HK-2 (cell line): ENCODE results near the gene SLC35A2.
A peak's percentile ranks its signal among the peaks of the same experiment; 100 is the strongest.

Experiments
- DNase-seq: peaks from one replicate; pipeline ENCODE4 v3.0.0-alpha.2; 2018; ENCODE audit not compliant: unreplicated experiment

Gene SLC35A2

DNA sequence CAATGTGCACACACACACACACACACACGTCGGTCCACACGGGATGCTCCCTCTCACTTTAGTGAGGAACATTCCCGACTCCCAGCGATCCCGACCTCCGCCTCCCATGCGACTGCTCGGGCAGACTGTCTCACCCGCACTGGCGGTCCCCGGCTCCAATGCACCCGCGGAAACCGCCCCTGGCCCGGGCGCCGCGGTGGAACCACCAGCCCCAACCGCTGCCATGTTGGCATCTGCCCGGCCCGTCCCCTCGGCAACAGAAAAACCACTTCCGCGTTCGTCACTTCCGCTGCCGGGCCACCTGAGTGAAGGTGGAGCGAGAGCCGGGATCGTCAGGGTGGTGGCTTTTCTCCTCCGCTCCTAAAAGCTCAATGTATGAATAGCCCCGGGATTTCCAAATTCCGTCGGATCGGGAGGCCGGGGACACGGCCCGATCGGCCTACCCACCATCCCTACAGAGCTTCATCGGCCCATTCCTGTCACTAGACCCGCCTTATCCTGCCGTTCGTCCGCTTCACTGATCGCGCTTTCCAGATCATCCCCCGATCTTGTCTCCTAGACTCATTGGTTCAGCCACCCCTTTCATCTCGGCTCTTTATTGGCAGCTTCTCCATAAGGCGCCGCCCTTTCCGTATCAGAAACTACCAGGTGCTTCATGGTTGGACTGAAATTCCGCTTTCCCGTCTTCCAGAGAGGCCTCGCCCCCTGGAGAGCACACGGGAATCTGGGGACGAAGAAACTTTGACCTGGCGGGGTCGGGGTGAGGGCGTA is at the start of gene SLC35A2:
SLC35A2 (minus strand) TSS at position 235 of the 771 bp plus-strand sequence; CDS start at position 225, 10 bp downstream.
- peak; percentile 83 for DNase-seq

DNA sequence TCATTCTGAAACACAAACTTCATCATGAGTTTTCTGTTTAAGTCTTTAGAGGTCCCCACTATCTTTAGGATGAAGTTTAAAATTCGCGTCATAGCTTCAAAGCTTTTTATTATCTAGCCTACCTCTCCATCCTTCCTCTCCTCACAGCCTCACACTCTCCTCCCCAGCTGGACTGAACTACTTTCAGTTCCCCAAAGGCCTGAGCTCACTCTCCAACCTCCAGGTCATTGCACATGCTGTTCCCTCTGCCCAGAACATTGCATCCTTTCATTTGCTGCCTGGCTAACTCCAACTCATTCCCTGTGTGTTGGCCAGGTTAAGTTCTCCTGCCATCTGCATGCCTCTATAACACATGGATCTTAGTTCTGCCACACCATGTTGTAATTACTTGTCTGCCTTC is 48.8 kb upstream of the SLC35A2 start:
- no peak for DNase-seq

DNA sequence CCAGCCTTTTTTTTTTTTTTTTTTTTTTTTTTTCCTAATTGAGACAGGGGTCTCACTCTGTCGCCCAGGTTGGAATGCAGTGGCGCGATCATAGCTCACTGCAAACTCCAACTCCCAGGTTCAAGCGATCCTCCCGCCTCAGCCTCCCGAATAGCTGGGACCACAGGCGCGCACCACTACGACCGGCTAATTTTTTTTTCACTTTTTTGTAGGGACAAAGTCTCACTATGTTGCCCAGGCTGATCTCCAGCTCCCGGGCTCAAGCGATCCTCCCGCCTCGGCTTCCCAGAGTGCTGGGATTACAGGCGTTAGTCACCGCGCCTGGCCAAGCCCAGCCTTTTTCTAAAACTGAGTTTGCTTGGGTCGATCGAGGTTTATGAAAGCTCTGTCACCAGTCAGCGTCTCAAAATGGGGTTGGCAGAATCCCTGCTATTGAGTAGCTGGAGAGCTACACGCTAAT is 47.2 kb upstream of the SLC35A2 start:
- peak; percentile 61 for DNase-seq

DNA sequence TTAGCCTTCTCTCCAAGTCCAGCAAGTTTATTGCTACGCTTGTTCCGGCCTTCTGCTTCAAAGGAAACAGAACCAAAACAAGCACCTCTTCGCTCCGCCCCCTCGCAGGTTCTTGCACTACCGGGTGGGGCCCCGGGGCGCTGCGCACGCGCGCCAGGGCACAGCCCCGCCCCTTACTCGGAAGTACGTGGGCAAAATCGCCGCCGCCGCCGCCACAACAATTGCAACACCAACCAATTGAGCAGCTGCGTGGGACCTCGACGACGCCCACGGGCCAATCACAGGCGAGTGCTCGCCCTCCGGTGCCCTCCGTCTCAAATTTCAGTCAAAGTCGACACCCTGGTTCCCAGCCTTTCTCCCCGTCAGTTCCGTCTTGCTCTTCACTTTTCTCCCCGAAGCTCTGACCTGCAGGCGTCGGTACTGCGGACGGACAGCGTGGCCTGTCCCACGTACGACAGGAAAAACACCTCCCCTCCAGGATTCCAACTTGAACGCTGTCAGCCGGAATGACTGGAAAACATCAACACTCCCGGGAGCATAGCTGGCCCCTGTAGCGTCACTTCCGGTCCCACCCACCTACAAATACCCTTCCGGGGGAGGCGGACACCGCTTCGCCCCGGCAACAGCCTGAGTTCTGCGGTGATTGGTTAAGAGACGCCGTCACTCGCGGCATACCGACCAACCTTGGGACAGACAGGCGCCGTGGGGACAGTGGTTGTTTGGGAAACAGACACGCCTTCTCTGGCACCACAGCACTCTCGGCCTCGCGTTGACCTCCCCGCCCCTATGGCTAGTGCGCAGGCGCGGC is 46.6 kb upstream of the SLC35A2 start:
- DNase-seq: peak; percentile 95

DNA sequence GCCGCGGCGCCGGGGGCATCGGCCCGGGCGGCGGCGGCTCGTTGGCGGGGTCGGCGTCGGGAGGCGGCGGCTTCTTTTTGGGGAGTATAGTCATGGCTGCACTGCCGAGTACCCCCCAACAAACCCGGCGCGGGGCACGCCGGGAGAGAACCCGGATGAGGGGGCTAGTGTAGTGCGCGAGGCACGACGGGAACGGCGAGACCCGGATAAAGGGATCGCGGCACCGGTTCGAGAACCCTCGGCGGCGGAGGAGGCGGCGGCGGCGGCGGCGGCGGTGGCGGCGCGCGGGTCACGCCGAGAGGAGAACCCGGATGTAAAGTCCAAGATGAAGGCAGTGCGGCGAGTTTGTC is 46.0 kb upstream of the SLC35A2 start, which contains the start of gene OTUD5:
OTUD5 (minus strand) TSS at position 131 of the 350 bp plus-strand sequence; CDS start at position 94, 37 bp downstream.
- DNase-seq: no peak

DNA sequence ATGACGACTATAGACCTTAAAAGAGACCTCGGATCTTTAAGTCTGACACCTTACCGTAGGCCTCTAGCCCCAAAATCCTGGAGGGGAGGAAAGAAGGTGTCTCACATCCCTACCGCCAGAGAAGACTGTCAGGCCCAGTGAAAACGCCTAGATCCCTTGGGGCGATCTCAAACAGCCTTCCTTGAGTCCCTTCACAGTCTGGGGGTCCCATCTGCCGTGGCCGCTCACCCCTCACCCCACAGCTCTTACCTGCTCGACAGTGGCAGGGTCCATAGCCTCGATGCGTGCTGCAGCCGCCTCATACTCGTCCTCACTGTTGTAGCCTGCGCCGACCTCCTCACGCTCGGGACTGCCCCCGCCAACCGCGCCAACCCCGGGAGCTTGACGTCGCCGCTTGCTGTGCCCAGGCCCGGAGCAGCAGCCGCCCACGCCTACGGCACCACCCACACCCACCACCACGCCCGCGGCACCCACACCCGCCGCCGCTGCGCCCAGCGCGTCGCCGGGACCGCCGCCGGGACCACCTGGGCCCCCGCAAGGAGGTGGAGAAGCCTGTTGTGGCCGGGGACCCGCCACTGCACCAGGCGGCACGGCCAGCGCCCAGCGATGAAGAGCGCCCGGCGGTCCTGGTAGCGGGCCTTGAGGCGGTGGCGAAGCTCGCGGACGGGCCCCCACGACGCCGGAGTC is 45.4 kb upstream of the SLC35A2 start:
- peak; percentile 26 for DNase-seq

DNA sequence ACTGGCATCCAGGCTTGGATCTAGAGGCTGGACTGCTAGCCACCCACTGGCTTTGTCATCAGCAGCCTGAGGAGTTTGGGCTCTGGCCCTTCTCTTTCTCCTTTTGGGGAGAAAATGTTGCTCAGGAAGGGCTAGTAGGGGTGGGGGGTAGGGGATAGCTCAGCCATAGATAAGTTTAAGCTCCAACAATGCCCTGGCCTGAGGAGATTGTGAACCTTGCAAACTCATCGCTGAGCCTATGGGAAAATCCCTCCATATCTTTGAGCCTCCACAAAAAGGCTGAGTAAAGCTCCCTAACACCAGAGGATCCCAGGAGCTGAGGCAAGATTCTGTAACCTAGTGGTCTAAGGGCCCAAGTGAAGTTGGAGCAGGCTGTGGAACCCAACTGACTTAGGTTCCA is 37.1 kb upstream of the SLC35A2 start:
- DNase-seq: no peak

DNA sequence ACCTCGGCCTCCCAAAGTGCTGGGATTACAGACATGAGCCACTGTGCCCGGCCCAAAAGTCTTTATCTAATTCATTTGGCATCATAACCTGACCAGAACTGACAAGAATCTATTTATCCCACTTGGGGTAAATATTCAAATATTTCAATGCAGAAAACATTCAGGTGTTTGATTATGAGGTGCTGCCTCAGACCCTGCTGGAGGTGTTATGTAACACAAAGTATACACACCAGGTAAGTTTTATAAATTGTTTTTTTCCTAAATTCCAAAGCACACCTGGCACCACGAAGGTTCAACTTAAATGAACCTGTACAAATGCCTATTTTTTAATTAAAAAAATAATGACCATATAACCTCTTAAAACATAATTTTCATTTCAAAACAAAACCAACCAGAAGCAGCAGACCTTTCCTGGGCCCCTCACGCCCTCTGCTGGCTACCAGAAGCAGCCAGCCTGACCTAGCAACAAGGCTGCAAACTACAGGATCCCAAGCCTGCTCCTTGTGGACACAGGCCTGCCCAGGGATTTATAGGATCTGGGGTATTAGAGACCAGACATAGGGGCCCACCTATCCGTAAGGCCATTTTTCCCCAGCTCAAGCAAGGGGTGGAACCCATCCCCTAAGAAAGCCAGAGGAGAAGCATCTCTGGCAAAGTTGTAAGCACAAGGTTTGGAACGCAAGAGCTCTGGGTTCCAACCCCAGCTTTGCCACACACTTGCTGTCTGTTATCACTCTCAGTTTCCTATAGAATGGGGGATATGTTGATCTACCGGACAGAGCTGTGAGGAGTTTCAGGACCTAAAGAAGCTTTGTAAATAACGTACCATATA is 34.3 kb upstream of the SLC35A2 start:
- DNase-seq: peak; percentile 28

DNA sequence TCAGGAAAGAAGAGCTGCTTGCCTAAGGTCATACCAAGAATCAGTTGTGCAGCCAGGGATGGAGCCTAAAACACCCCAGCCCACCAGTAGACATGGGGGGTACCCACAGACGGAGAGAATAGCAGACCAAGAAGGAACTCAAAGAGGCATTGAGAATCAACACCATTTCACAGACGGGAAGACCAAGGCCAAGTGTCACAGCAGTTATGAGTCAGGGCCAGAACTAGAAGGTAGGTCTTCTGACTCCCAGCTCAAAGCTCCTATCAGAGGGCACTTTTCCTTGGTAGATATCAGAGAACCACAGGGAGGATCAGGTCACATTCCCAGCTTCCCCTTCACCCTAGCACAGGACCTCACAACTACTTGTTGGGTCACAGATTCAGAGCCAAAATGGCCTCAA is 31.4 kb upstream of the SLC35A2 start:
- DNase-seq: no peak

DNA sequence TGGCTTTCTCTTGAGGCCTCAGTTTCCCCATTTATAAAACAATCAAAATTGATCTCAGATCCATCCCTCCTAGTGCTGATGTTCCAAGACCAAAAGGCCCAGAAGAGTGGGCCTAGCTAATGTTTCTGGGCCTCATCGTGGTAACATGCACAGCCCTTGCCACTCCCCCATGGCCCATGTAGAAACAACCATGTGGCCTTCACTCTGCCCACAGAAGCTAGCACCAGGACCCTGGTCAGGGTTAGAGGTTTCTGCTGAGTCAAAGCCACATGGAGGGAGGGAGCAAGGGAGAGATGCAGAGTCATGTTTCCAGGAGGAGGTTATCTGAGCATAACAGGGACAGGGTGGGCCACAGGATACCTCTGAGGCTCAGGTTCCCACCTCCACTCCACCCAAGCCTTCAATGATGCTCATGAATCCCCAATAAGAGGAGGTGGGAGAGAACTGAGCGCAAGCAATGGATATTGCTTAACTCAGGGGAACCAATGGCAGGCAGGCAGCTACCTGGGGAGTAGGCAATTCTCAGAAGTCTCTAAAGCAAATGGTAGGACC is 29.0 kb upstream of the SLC35A2 start:
- DNase-seq: no peak

DNA sequence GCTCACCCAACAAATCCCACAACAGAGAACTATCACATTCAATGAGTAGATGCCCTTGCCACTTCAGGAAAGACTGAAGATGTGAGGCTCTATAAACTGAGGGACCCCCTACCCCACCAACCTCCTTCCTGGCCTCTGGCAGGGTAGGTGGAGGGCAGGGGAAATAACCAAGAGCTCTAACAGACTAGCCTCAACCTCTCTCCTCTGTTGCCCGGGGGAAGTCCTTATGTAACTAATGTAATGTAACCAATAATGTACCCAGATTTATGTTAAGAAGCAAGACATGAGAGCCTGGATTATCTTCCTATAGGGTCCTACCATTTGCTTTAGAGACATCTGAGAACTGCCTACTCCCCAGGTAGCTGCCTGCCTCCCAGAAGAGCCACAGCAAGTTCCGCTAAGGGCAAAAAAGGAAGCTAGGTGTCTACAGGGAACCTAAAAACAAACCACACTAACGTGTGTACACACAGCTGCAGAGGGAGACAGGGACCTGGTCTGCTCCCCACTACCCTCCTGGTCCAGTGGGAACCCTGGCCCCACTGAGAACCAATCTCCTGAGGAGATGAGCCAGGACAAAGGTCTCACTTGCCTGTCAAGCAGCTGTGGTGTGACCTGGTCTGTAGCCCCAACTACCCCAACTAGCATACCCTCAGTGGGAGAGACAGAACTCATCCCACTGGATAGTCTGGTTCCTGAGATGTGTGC is 28.2 kb upstream of the SLC35A2 start:
- no peak for DNase-seq

DNA sequence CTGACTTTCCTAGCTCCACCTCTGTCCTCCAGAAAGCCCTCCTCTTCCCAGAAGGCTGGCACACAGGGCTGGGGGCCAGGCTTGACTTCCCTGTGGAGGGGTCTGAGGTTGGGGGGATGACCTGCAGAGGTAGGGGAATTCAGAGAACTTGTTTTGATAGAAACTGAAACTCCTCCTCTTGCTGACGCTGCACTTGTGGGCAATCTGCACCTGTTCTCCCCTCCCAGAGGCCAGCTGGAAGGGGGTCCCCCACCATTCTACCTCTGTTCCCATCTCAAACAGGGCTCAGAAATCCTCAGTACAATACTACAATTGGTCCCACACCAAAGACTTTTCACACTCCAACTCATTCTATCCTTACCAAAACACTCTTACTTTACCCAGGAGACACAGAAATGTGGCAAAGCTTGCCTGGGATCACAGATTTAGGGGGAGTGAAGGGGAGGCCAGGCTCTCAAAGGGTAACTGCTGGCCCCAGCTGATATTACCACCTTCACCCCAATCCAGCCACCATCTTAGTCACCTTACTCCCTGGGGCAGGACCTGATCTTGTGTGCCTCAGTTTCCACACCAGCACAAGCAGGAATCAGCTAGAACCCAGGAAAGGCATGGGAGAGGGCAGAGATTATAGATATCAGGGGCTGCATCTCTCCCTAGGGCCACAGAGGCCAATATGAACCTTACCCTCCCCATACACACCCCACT is 27.4 kb upstream of the SLC35A2 start:
- no peak for DNase-seq

DNA sequence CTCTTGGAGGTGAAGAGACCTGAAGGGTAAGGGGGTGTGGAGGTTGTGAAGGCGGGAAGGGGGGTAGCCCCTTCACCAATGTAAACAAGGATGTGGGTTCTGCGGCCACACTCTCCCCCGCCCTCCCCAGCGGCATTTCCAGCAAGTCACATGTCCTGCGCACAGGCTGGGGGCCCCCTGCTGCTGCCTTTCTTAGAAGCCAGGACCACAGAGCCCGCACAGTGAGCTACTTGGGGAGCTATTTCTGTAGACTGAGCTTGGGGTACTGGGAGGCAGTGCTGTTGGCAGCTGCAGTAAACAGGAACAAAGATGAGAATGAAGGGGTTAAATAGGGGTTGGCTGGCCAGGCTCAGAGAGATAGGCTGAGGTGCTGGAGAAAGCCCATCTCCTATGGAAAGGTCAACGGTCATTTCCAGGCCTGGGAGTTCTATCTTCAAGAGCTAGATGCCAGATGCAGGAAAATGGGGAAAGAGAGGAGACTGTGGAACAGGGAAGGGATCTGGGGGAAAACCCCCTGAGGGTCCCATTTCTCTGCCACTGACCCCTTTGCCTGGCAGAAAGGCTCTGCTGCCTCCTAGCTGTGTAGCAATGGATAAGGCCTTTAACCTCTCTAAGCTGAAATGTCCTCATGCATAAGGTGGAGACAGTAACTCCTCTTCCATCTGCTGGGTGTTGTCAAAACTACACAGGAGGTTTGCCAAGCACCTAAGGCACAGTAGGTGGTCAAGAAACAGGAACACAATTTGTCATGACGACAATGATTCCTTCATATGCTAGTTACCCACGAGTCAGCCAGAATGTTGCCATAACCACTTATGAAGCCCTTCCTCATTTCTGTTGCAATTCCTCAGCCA is 25.8 kb upstream of the SLC35A2 start:
- no peak for DNase-seq

DNA sequence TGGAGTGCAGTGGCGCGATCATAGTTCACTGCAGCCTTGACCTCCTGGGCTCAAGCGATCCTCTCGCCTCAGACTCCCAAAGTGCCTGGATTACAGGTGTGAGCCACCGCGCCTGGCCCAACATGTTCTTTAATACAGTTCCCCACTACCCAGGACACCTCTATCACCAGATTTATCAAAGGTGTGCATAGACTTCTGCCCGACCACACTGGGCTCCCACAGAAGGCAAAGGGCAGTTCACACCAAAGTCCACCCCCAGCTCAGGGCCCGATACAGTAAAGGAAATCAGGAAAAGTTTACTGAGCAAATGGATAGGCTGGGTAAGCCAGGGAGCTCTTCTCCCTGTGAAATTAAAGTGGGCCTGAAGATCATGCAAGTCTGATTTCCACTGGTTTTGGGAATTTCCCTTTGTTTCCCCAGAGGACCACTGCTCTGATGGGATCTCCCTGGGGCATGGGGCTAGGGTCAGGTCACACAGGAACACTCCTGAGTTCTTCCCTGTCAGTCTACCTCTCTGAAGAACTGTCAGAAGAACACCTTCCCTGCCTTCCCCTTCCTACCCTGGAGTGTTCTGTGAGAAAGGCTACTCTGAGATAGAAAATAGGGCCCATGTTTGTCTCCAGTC is 25.1 kb upstream of the SLC35A2 start:
- DNase-seq: no peak

DNA sequence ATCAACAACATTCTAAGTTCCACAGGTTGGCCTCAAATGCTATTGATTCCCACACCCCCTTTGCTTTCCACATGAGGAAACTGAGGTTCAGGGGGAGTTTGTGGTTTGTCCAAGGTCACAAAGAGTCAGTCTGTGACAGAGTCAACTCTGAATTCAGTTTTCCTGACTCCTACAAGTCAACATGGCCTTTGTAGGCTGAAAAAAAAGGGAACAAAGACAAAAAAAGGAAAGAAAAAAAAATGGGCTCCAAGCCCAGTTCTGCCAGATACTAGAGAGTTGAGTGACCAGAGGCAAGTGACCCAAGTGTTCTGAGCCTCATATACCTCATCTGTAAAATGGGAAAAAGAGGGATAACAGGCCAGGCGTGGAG is 23.8 kb upstream of the SLC35A2 start:
- no peak for DNase-seq

DNA sequence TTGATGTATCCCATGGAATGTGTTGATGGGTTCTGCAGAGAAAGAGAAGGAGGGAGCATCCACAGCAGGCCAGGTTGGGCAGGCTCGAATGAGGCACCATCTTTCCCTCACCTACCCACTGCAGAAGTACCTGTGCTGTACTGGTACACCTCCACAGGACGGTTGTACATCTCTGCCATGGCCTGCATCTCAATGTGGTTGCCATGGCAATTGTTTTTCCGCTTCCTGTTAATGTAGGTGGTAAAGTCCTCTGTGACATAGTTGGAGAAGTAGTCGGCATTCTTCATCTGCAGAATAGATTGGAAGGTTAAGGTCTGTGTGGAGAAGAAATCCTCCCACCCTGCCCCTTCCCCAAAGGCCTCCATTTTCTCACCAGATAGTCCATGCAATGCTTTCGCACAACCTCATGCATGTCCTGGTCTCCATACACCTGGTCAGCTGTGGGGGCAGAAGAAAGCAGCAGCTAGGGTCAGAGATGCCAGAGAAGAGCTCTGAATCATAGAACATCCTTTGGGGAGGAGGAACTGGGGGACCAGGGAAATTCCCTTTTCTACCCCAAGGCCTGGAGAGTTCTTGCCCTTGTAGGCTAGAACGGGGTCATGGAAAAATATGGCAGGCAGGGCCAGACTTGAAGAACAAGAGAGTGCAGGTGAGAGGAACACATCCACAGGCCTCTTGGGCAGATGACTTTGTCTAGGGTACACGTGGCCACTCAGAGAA is 23.3 kb upstream of the SLC35A2 start:
- no peak for DNase-seq

DNA sequence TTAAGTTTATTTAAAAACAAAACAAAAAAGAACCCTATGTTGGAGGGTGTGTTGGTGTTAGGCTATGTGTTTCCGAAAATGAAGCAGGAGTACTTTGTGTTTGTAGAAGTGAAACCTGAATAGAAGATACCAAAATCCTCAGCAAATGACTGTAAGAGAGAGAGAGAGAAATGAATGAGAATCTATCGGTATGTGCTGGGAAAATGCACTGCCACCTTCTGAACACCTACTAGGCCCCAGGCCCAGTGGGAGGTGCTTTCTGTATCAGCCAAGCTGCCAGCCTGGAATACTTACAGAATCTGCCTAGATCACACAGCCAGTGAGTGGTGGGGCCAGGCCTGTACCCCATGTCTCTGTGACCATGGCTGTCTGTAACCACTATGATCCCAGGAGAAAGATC is 22.3 kb upstream of the SLC35A2 start:
- no peak for DNase-seq
